ENCODE measurements around the gene SLCO2B1. TPM values are rescaled to one million over a fixed set of nuclear protein-coding genes. Genes with fewer than 3 reads are reported as not detected.

The SLCO2B1 gene
- total and polyA plus RNA-seq, 2 experiments from 2014 or later, result not detected

- no peak for ATAC-seq
- no peak overlapping the region for H3K4me3 Mint-ChIP-seq
Observed at GRCh38 chr11:75151346-75152047, 590 bp downstream of the SLCO2B1 start.

More at GRCh38 chr11:75151346-75152047, 590 bp downstream of the SLCO2B1 start:
- H3K4me3 ChIP-seq, result no peak overlapping the region
- H3K4me1 ChIP-seq (ENCODE audit: insufficient read depth), result no peaks in the 10 kb centered on the region
- Mint-ChIP-seq H3K4me1 (no peaks in the 10 kb centered on the region; the same call in 1 of the 3 replicates), H3K27me3 (ENCODE audit: insufficient read depth, low read depth, poor library complexity) (peaks cover 18% of the 10 kb centered on the region), H3K27ac (no peak overlapping the region), H3K9me3 (no peaks in the 10 kb centered on the region), H3K36me3 (ENCODE audit: low read depth) (no peaks in the 10 kb centered on the region; the same call in 2 of the 3 replicates)
- no peak overlapping the region for H3K4me2 ChIP-seq
- H3F3A ChIP-seq (replicated peaks; ENCODE audit: low read depth), result no peaks in the 10 kb centered on the region
- H2AFZ ChIP-seq, result no peak overlapping the region
- no peaks in the 10 kb centered on the region for H3K36me3 ChIP-seq (ENCODE audit: insufficient read depth)
- no peak overlapping the region for H3K27ac ChIP-seq (ENCODE audit: low read depth)
- H4K20me1 ChIP-seq (replicated peaks; ENCODE audit: insufficient read depth), result no peaks in the 10 kb centered on the region
- TF ChIP-seq EZH2phosphoT487 (IDR thresholded peaks at IDR 0.05; ENCODE audit: unreplicated experiment), result no peak
- no peak for TF ChIP-seq REST (IDR thresholded peaks at IDR 0.05; ENCODE audit: unreplicated experiment)
- TF ChIP-seq POLR2AphosphoS5 (IDR thresholded peaks at IDR 0.05; ENCODE audit: low read depth), result no peak
- no peak for TF ChIP-seq EZH2 (IDR thresholded peaks at IDR 0.05; ENCODE audit: low read depth, unreplicated experiment)
- TF ChIP-seq JUNB (IDR thresholded peaks at IDR 0.05; ENCODE audit: unreplicated experiment), result no peak
- no peak for TF ChIP-seq ETS1 (IDR thresholded peaks at IDR 0.05)
- TF ChIP-seq ZNF114 (CRISPR knock-in tag; IDR thresholded peaks at IDR 0.05), result no peak
- TF ChIP-seq NANOG (IDR thresholded peaks at IDR 0.05; ENCODE audit: borderline replicate concordance), result no peak
- no peak for TF ChIP-seq ZNF331 (CRISPR knock-in tag; IDR thresholded peaks at IDR 0.05; ENCODE audit: low read depth)
- TF ChIP-seq CTCF (conservative IDR thresholded peaks at IDR 0.05; ENCODE audit: low read depth in 2 of 2), result no peak
- no peak for TF ChIP-seq STAT1 (IDR thresholded peaks at IDR 0.05; ENCODE audit: unreplicated experiment)
- no peak for TF ChIP-seq ZNF462 (CRISPR knock-in tag; IDR thresholded peaks at IDR 0.05)
- no peak for TF ChIP-seq CREB1 (CRISPR knock-in tag; IDR thresholded peaks at IDR 0.05; ENCODE audit: low read depth)
- H3K79me2 ChIP-seq (replicated peaks; ENCODE audit: insufficient read depth), result no peaks in the 10 kb centered on the region
- no peaks in the 10 kb centered on the region for H3K27me3 ChIP-seq (ENCODE audit: insufficient read depth)
- no peak for DNase-seq (ENCODE audit: low spot score)
- 0 out of 2 replicates have a peak, but pooled peaks cover 2% of the 10 kb centered on the region for H3K9me2 ChIP-seq (ENCODE audit: insufficient read depth)
